NOMO-1 treated with DMSO at 0.1 percent for 48 hours (cell line): ENCODE data around the gene ST8SIA2.
"Not testable (repeated sequence)": the region's sequence is repeated elsewhere in the genome, so short reads cannot be mapped to it uniquely, and the experiment has no call there.

Experiments
- DNase-seq: peaks from one replicate; lab custom pipeline; 2025; ENCODE audit not compliant: unreplicated experiment; lab: John Stamatoyannopoulos, UW

ST8SIA2 gene

GRCh38 chr15:92435145-92435544 is 41.5 kb downstream of the ST8SIA2 start:
- no peak for DNase-seq

GRCh38 chr15:92438471-92438870 is 44.8 kb downstream of the ST8SIA2 start:
- DNase-seq, result no peak

GRCh38 chr15:92443381-92443780 is 49.7 kb downstream of the ST8SIA2 start:
- no peak for DNase-seq

GRCh38 chr15:92444631-92445030 is 51.0 kb downstream of the ST8SIA2 start:
- DNase-seq, result no peak

- DNase-seq, result no peak
Measured at GRCh38 chr15:92448370-92448769, 54.7 kb downstream of the ST8SIA2 start.

GRCh38 chr15:92449476-92449875 is 55.8 kb downstream of the ST8SIA2 start:
- no peak for DNase-seq

- DNase-seq, result no peak
Measured at GRCh38 chr15:92451225-92451825, 57.6 kb downstream of the ST8SIA2 start.

GRCh38 chr15:92452143-92452542 is 58.5 kb downstream of the ST8SIA2 start:
- no peak for DNase-seq

- no peak for DNase-seq
Measured at GRCh38 chr15:92453607-92454006, 59.9 kb downstream of the ST8SIA2 start.

GRCh38 chr15:92454555-92455105 is 60.9 kb downstream of the ST8SIA2 start:
- no peak for DNase-seq

GRCh38 chr15:92455271-92455670 is 61.6 kb downstream of the ST8SIA2 start:
- no peak for DNase-seq

GRCh38 chr15:92457471-92458041 is 63.9 kb downstream of the ST8SIA2 start:
- no peak for DNase-seq

- DNase-seq, result no peak
Measured at GRCh38 chr15:92460023-92460422, 66.3 kb downstream of the ST8SIA2 start.

GRCh38 chr15:92462424-92463125 is 68.9 kb downstream of the ST8SIA2 start:
- no peak for DNase-seq

- no peak for DNase-seq
Measured at GRCh38 chr15:92463352-92463751, 69.7 kb downstream of the ST8SIA2 start.

GRCh38 chr15:92463826-92464225 is 70.1 kb downstream of the ST8SIA2 start:
- DNase-seq, result no peak

GRCh38 chr15:92466834-92467233 is 73.2 kb downstream of the ST8SIA2 start:
- DNase-seq, result no peak

- no peak for DNase-seq
Measured at GRCh38 chr15:92467245-92467644, 73.6 kb downstream of the ST8SIA2 start.

- DNase-seq, result no peak
Measured at GRCh38 chr15:92468991-92469390, 75.3 kb downstream of the ST8SIA2 start.

GRCh38 chr15:92471288-92471687 is 77.6 kb downstream of the ST8SIA2 start:
- no peak for DNase-seq

GRCh38 chr15:92473756-92474155 is 80.1 kb downstream of the ST8SIA2 start:
- no peak for DNase-seq

GRCh38 chr15:92479730-92480129 is 86.0 kb downstream of the ST8SIA2 start:
- not testable (repeated sequence) for DNase-seq
